OCI-LY7 (cell line): ENCODE measurements around the gene CDH2.

Source experiments
- CTCF ChIP-seq: fragments of 200-600 bp; sonication (generic); conservative IDR thresholded peaks from 2 replicates; pipeline ENCODE4 v1.5.1; 2014; ENCODE audit warnings: mild to moderate bottlenecking, antibody characterized with exemption, low read length, moderate library complexity, mixed read lengths
- EZH2phosphoT487 ChIP-seq: fragments of 200-600 bp; sonication (generic); IDR thresholded peaks from 2 replicates; pipeline ENCODE4 v1.6.1; 2018; ENCODE audit warnings: low read depth, borderline replicate concordance, mild to moderate bottlenecking, mixed run types, antibody characterized with exemption, low read length, moderate library complexity, mixed read lengths

GRCh38 chr18:27931535-27931934 lies 245.4 kb downstream of the CDH2 start:
- TF ChIP-seq CTCF: no peak
- no peak for TF ChIP-seq EZH2phosphoT487
